ENCODE results near the gene IL12A.

- TF ChIP-seq CTCF (IDR thresholded peaks at IDR 0.05 in 4 of 5, conservative IDR thresholded peaks at IDR 0.05 in 1 of 5) (no peak), POLR2A (IDR thresholded peaks at IDR 0.05) (no peak)
Measured at GRCh38 chr3:159989973-159990846, 1.6 kb downstream of the IL12A start.

Measured in gastrocnemius medialis (tissue), 4 donors.